SH-SY5Y (cell line): ENCODE measurements around the gene GRAMD1B.

ENCODE experiments used
- GATA2 ChIP-seq: IDR thresholded peaks from 2 replicates; pipeline ENCODE4 v1.6.1; 2011; ENCODE audit warnings: mild to moderate bottlenecking, low read depth, low read length
- GATA3 ChIP-seq: IDR thresholded peaks from 2 replicates; pipeline ENCODE4 v1.6.1; 2011; ENCODE audit warnings: low read depth, mild to moderate bottlenecking, low read length, moderate library complexity

DNA sequence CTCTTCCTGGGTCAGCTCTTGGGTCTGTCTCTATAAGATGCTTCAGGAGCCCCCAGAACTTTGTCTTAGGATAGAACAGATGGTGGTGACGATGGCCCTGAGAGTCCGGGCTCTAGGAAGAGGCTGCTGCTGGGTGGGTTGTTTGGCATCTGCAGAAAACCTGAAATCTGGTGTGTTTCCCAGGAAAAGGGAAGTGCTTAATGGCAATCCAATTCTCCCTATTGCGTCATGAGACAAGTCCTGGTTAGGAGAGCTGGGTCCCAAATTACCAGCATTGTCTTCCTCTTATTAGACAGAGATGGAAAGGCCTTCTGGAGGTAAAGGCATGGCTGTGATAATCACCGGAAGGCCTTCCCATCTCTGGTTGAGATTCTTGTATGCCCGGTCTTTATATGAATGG lies 48.9 kb upstream of the GRAMD1B start:
- TF ChIP-seq GATA2 = no peak
- no peak for TF ChIP-seq GATA3
